GM12878 (cell line): ENCODE results near the gene C19orf47. TPM values are rescaled to one million over a fixed set of nuclear protein-coding genes. Genes with fewer than 3 reads are reported as not detected.

ENCODE experiments used
- ATAC-seq: fragments of 200-7000 bp; cut with Tn5 transposase; 3 replicates; pipeline ENCODE4 v1.9.1; 2020; ENCODE audit warnings: mild to moderate bottlenecking, moderate library complexity
- BruUV-seq: library from RNA; stranded (reverse); fragments of 400-500 nt; replicated peaks from 2 replicates; lab custom pipeline; 2021; lab: Mats Ljungman, UMichigan
- CTCF ChIA-PET: fragments of 300-600 bp; sonication (Branson Sonifier 250); formaldehyde crosslinking; extraction: SDS; loops from one replicate; lab custom pipeline; 2021; ENCODE audit warnings: inconsistent platforms; lab: Yijun Ruan, JAX
- POLR2A ChIA-PET: fragments of 350-600 bp; formaldehyde crosslinking; extraction: SDS; loops from one replicate; lab custom pipeline; 2021; ENCODE audit warnings: inconsistent platforms; lab: Charles Lee
- RAD21 ChIA-PET: fragments of 300-600 bp; sonication (Branson Sonifier 250); formaldehyde crosslinking; loops from one replicate; lab custom pipeline; 2023; ENCODE audit warnings: antibody characterized with exemption; ENCODE audit not compliant: unreplicated experiment; lab: Charles Lee
- SMC1A ChIA-PET: fragments of 300-600 bp; sonication (Branson Sonifier 250); formaldehyde crosslinking; loops from one replicate; lab custom pipeline; 2023; ENCODE audit not compliant: unreplicated experiment, uncharacterized antibody; lab: Charles Lee
- DNase-seq: peaks from one replicate; pipeline ENCODE4 v3.0.0-alpha.2; 2011; ENCODE audit warnings: low read depth, low spot score
- FAIRE-seq: peaks from 3 replicates; lab custom pipeline; 2011; peaks lifted over from hg19 to GRCh38; lab: Jason Lieb, UNC
- H2AFZ ChIP-seq: 2 replicates; pipeline ENCODE4 v1.6.0; 2011; ENCODE audit warnings: low read depth, low read length, control low read depth; ENCODE audit not compliant: control insufficient read depth
- H3K27ac ChIP-seq: 2 replicates; pipeline ENCODE4 v1.5.1; 2011; ENCODE audit warnings: control low read depth; ENCODE audit not compliant: control insufficient read depth, insufficient read depth
- H3K27me3 ChIP-seq, 2 experiments: replicated peaks in 1 of 2; 2 replicates each; pipeline versions ENCODE4 v1.6.0 to v1.6.1; 2011; ENCODE audit warnings: low read length in 1 of 2; ENCODE audit not compliant: control insufficient read depth in 2 of 2, insufficient read depth in 2 of 2
- H3K36me3 ChIP-seq, 2 experiments: 2 replicates each; pipeline ENCODE4 v1.5.1; 2011; ENCODE audit warnings: low read length in 1 of 2; ENCODE audit not compliant: control insufficient read depth in 2 of 2, insufficient read depth in 2 of 2
- H3K4me1 ChIP-seq: 2 replicates; pipeline ENCODE4 v1.6.1; 2011; ENCODE audit warnings: mild to moderate bottlenecking, low read length, moderate library complexity, mixed read lengths; ENCODE audit not compliant: control insufficient read depth, insufficient read depth
- H3K4me2 ChIP-seq: 2 replicates; pipeline ENCODE4 v1.6.0; 2011; ENCODE audit warnings: control low read depth; ENCODE audit not compliant: control insufficient read depth, insufficient read depth
- H3K4me3 ChIP-seq: fragments of 200-600 bp; sonication (generic); 2 replicates; pipeline ENCODE4 v1.5.1; 2016
- H3K79me2 ChIP-seq: 2 replicates; pipeline ENCODE4 v1.6.0; 2011; ENCODE audit warnings: low read length; ENCODE audit not compliant: control insufficient read depth, insufficient read depth
- H3K9ac ChIP-seq: 2 replicates; pipeline ENCODE4 v1.8.0; 2011; ENCODE audit warnings: low read length, control low read depth, mixed read lengths; ENCODE audit not compliant: control insufficient read depth, insufficient read depth
- H3K9me3 ChIP-seq: replicated peaks from 3 replicates; pipeline ENCODE4 v1.5.1; 2011; ENCODE audit warnings: mild to moderate bottlenecking, low read length; ENCODE audit not compliant: control insufficient read depth, insufficient read depth
- H4K20me1 ChIP-seq: 2 replicates; pipeline ENCODE4 v1.6.0; 2011; ENCODE audit not compliant: control insufficient read depth, insufficient read depth
- BCL11A ChIP-seq: IDR thresholded peaks from 2 replicates; pipeline ENCODE4 v1.6.1; 2011; ENCODE audit warnings: low read depth, low read length
- JUNB ChIP-seq: IDR thresholded peaks from 2 replicates; pipeline ENCODE4 v1.6.1; 2016; ENCODE audit warnings: antibody characterized with exemption, mild to moderate bottlenecking
- RAD21 ChIP-seq: IDR thresholded peaks from 2 replicates; pipeline ENCODE4 v1.6.1; 2011; ENCODE audit warnings: mild to moderate bottlenecking, low read depth, low read length, moderate library complexity; ENCODE audit not compliant: insufficient read depth
- whole genome bisulfite sequencing: methylation state at CpG from one replicate; pipeline ENCODE4 v1.1.6; 2016; ENCODE audit warnings: low lambda C conversion rate; ENCODE audit not compliant: insufficient replicate concordance, insufficient coverage; ENCODE audit errors: missing lambda C conversion rate; 5-methylcytosine and 5-hydroxymethylcytosine counted together
- in situ Hi-C: fragments of 300-500 bp; cut with MboI; formaldehyde crosslinking; loops from 9 replicates; pipeline ENCODE4 v1.14.3; 2018; ENCODE audit warnings: mixed read lengths
- intact Hi-C: fragments of 100-400 bp; cut with micrococcal nuclease; formaldehyde crosslinking; loops from one replicate; pipeline ENCODE4 v1.14.2; 2022; ENCODE audit not compliant: unreplicated experiment
- polyA plus RNA-seq, 11 experiments: library from polyadenylated mRNA; depleted of rRNA in 4 of 11; unstranded in 6 of 11; stranded (reverse) in 5 of 11; fragments of >200 nt; fragmentation: Nextera tagmentation in 4 of 11; fragmentation: Illumina TruSeq in 1 of 11; extraction: Ambion mirVana in 4 of 11; extraction: Trizol in 1 of 11; gene quantifications; 1 replicate in 1 of 11; 2 replicates in 10 of 11; pipeline versions ENCODE4 v1.2.1 to v1.2.3, GENCODE V29; 2011 to 2016; ENCODE audit warnings: inconsistent platforms in 2 of 11, missing spikeins in 2 of 11, low read depth in 1 of 11
- total RNA-seq, 4 experiments: library from RNA; depleted of rRNA in 3 of 4; stranded (reverse); fragments of >200 nt in 3 of 4; fragmentation: Illumina TruSeq in 1 of 4; extraction: Trizol in 1 of 4; gene quantifications; 2 replicates each; pipeline versions ENCODE4 v1.2.1 to v1.2.3, GENCODE V29; 2013 to 2021
- TF ChIP-seq, protein P1 (sequence below): fragments of 450-650 bp; formaldehyde crosslinking; IDR thresholded peaks from 2 replicates; pipeline ENCODE4 v1.4.0; 2022; ENCODE audit warnings: mild to moderate bottlenecking, moderate library complexity
- TF ChIP-seq, protein P2 (sequence below): fragments of 450-650 bp; IDR thresholded peaks from 2 replicates; pipeline ENCODE4 v1.6.1; 2016; ENCODE audit warnings: mild to moderate bottlenecking, moderate library complexity, borderline replicate concordance

C19orf47 gene
- total and polyA plus RNA-seq, 10 of the 15 experiments (the other 5 are each of a cell fraction or from before 2014, with no cell fraction given): 0.11 to 29.1 (median 20.2) TPM

DNA sequence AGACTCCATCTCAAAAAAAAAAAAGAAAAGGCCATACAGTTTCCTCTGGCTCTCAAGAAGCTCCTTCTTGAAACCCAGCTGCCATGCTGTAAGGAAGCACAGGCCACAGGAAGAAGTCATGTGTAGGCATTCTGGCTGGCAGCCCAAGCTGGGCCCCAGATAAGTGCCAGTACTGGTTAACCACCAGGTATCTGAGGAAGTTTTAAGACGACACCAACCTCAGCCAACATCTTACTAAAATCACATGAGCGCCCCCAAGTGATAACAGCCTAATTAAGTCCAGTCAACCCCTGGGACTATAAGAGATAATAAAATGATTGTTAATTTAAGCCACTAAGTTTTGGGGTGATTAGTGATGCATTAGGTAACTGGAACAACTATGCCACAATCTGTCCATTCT is 35.7 kb downstream of the C19orf47 start (continued):
- TF ChIP-seq JUNB (no peak), BCL11A (no peak)

DNA sequence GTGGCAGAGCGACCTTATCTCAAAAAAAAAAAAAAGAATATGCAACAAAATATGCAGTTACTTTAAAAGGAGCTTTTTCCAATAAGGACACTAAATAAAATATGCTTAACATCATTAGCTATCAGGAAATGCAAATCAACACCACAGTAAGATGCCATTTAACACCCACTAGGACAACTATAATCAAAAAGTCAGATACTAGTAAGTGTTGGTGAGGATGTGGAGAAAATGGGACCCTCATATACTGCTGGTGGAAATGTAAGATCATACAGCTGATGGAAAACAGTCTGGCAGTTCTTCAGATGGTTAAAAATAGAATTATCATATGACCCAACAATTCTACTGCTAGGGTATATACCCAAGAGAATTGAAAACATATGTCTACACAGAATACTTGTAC is 38.5 kb downstream of the C19orf47 start:
- no peak for DNase-seq
- H3K36me3 ChIP-seq: no peaks in the 10 kb centered on the region
- no peaks in the 10 kb centered on the region for H3K79me2 ChIP-seq
- CTCF ChIA-PET: interaction anchor here (0.6 to 0.8 kb wide), 3 partner anchors 17 to 805 kb away, joined by 3 read pairs; no protein-coding TSS in a partner anchor
- H3K4me1 ChIP-seq: no peaks in the 10 kb centered on the region
- H4K20me1 ChIP-seq: no peaks in the 10 kb centered on the region
- 100% methylated on average over 1 of the region's 1 CpG for WGBS
- in situ Hi-C loops (loop anchor here (10.0 kb wide), 1 partner anchor 295 kb away; the partner anchor contains the start of gene LTBP4), intact Hi-C loops (loop anchor here (5.0 kb wide), 2 partner anchors 167 to 213 kb away; no protein-coding TSS in a partner anchor)
- SMC1A ChIA-PET: interaction anchor here (1.0 to 1.3 kb wide), 2 partner anchors 17 to 156 kb away, joined by 3 to 4 read pairs; partner anchors contain the start of gene BLVRB
- BruUV-seq: no TSS peak
- TF ChIP-seq, protein P1, sequence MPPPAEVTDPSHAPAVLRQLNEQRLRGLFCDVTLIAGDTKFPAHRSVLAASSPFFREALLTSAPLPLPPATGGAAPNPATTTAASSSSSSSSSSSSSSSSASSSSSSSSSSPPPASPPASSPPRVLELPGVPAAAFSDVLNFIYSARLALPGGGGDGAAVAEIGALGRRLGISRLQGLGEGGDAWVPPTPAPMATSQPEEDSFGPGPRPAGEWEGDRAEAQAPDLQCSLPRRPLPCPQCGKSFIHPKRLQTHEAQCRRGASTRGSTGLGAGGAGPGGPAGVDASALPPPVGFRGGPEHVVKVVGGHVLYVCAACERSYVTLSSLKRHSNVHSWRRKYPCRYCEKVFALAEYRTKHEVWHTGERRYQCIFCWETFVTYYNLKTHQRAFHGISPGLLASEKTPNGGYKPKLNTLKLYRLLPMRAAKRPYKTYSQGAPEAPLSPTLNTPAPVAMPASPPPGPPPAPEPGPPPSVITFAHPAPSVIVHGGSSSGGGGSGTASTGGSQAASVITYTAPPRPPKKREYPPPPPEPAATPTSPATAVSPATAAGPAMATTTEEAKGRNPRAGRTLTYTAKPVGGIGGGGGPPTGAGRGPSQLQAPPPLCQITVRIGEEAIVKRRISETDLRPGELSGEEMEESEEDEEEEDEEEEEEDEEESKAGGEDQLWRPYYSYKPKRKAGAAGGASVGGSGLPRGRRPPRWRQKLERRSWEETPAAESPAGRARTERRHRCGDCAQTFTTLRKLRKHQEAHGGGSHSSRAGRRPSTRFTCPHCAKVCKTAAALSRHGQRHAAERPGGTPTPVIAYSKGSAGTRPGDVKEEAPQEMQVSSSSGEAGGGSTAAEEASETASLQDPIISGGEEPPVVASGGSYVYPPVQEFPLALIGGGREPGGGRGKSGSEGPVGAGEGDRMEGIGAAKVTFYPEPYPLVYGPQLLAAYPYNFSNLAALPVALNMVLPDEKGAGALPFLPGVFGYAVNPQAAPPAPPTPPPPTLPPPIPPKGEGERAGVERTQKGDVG (CRISPR knock-in tag): no peak
- TF ChIP-seq, protein P2, sequence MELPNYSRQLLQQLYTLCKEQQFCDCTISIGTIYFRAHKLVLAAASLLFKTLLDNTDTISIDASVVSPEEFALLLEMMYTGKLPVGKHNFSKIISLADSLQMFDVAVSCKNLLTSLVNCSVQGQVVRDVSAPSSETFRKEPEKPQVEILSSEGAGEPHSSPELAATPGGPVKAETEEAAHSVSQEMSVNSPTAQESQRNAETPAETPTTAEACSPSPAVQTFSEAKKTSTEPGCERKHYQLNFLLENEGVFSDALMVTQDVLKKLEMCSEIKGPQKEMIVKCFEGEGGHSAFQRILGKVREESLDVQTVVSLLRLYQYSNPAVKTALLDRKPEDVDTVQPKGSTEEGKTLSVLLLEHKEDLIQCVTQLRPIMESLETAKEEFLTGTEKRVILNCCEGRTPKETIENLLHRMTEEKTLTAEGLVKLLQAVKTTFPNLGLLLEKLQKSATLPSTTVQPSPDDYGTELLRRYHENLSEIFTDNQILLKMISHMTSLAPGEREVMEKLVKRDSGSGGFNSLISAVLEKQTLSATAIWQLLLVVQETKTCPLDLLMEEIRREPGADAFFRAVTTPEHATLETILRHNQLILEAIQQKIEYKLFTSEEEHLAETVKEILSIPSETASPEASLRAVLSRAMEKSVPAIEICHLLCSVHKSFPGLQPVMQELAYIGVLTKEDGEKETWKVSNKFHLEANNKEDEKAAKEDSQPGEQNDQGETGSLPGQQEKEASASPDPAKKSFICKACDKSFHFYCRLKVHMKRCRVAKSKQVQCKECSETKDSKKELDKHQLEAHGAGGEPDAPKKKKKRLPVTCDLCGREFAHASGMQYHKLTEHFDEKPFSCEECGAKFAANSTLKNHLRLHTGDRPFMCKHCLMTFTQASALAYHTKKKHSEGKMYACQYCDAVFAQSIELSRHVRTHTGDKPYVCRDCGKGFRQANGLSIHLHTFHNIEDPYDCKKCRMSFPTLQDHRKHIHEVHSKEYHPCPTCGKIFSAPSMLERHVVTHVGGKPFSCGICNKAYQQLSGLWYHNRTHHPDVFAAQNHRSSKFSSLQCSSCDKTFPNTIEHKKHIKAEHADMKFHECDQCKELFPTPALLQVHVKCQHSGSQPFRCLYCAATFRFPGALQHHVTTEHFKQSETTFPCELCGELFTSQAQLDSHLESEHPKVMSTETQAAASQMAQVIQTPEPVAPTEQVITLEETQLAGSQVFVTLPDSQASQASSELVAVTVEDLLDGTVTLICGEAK: no peak
- no peak for TF ChIP-seq RAD21
- RAD21 ChIA-PET: no interaction called here
- no peak overlapping the region for H3K4me3 ChIP-seq
- H3K27ac ChIP-seq: no peak overlapping the region
- H3K9ac ChIP-seq: no peak overlapping the region
- POLR2A ChIA-PET: interaction anchor here (0.6 kb wide), 1 partner anchor 967 kb away, joined by 3 read pairs; the partner anchor contains the start of gene SAMD4B
- H3K9me3 ChIP-seq: no peaks in the 10 kb centered on the region
- H3K27me3 ChIP-seq: no peaks in the 10 kb centered on the region
- ATAC-seq: no peak
- no peak overlapping the region for H2AFZ ChIP-seq
- FAIRE-seq: no peak
- H3K4me2 ChIP-seq: no peak overlapping the region
